Brain microvascular endothelial cell (primary cell): ENCODE results near the gene CLCN2.
A peak's percentile ranks its signal among the peaks of the same experiment; 100 is the strongest.

ENCODE experiments used
- DNase-seq: peaks from one replicate; pipeline ENCODE4 v3.0.0-alpha.2; 2020
- H3K27ac ChIP-seq: fragments of 250-450 bp; sonication (Bioruptor Pico); 2 replicates; pipeline ENCODE4 v1.5.1; 2020; ENCODE audit warnings: mild to moderate bottlenecking, moderate library complexity
- H3K27me3 ChIP-seq: fragments of 250-450 bp; sonication (Bioruptor Pico); replicated peaks from 2 replicates; pipeline ENCODE4 v1.5.1; 2020; ENCODE audit warnings: mild to moderate bottlenecking
- H3K36me3 ChIP-seq: fragments of 250-450 bp; sonication (Bioruptor Pico); replicated peaks from 2 replicates; pipeline ENCODE4 v1.5.1; 2020; ENCODE audit warnings: mild to moderate bottlenecking
- H3K4me3 ChIP-seq: 2 replicates; pipeline ENCODE4 v1.5.1; 2011; ENCODE audit warnings: low read depth, mild to moderate bottlenecking, control low read depth, low read length, moderate library complexity
- CTCF ChIP-seq: IDR thresholded peaks from 2 replicates; pipeline ENCODE4 v1.5.1; 2011; ENCODE audit warnings: low read depth, mild to moderate bottlenecking, moderate library complexity, low read length, control low read depth, inconsistent platforms; ENCODE audit errors: missing control alignments
- in situ Hi-C: cut with HindIII; loops from 2 replicates; pipeline ENCODE4 v1.10.0; 2017; ENCODE audit warnings: low sequenced_read_pairs, low pct_ligation_motif_present

CLCN2 gene

DNA sequence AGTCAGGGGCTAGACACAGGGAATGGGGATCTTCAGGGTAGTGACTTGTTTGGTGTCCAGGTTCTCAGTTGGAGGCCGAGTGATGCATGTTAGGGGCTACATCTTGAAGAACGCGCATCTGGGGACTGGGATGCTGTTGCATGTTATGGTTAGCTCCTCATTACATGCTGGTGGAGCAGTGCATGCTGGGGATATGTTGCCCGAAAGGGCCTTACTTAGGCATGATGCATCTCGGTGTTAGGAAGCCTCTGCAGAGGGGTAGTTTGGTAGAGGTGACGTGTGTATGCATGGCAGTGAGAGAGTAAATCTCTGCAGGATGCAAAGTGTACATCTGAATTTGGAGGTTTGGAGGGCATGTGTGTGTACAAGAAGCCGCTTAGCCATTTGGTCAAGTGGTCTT is 44.6 kb downstream of the CLCN2 start:
- Histone ChIP-seq H3K27me3 (no peaks in the 10 kb centered on the region), H3K36me3 (peaks cover 45% of the 10 kb centered on the region), H3K27ac (no peak overlapping the region), H3K4me3 (peak overlapping the region; percentile 87)
- DNase-seq: no peak
- in situ Hi-C loops: no loop called here
- no peak for TF ChIP-seq CTCF

GRCh38 chr3:184315871-184316661 is 45.3 kb downstream of the CLCN2 start:
- DNase-seq: no peak
- in situ Hi-C loops: no loop called here
- TF ChIP-seq CTCF: no peak

GRCh38 chr3:184315543-184315867 is 45.9 kb downstream of the CLCN2 start:
- no peak for TF ChIP-seq CTCF
- H3K27me3 ChIP-seq: no peaks in the 10 kb centered on the region
- H3K36me3 ChIP-seq: peaks cover 33% of the 10 kb centered on the region
- peak overlapping the region; percentile 95 for H3K27ac ChIP-seq
- DNase-seq: no peak
- in situ Hi-C loops: no loop called here
- peak overlapping the region; percentile 87 for H3K4me3 ChIP-seq

More at GRCh38 chr3:184315871-184316661, 45.3 kb downstream of the CLCN2 start:
- peaks cover 38% of the 10 kb centered on the region for H3K36me3 ChIP-seq
- H3K27me3 ChIP-seq: no peaks in the 10 kb centered on the region
- peak overlapping the region; percentile 87 for H3K4me3 ChIP-seq
- H3K27ac ChIP-seq: peak overlapping the region; percentile 9

DNA sequence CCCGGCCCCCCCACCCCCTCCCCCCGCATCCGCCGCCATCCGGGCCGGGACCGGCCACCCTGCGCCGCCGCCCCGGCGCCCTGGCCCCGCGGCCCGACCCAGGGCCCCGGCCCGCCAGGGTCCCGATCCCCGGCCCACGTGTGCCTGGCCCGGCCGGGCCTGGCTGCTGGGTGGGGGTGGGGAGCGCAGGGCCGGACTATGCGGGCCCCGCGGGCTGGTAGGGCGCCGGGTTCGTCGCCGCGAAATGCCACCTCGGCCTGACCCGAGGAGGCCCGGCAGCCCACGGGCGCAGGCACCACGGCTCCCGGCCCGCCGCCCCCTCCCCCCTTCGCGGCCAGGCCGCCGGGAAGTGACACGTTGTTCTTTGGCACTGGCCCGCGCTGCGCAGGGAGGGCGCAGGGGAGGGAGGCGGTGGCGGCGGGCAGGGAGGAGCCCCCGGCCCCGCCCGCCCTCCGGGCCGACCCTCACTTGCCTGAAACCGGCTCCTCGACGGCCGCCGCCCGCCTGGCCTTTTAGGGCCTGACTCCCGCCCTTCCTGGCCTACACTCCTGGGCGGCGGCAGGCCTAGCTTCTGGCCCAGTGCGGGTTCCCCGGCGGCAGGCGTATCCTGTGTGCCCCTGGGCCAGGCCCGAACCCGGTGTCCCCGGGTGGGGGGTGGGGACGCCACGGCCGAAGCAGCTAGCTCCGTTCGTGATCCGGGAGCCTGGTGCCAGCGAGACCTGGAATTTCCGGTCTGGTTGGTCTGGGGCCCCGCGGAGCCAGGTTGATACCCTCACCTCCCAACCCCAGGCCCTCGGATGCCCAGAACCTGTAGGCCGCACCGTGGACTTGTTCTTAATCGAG is 46.5 kb downstream of the CLCN2 start:
- no peak for TF ChIP-seq CTCF
- Histone ChIP-seq H3K4me3 (peak overlapping the region; percentile 87), H3K36me3 (peaks cover 30% of the 10 kb centered on the region), H3K27me3 (no peaks in the 10 kb centered on the region), H3K27ac (peak overlapping the region; percentile 95)
- in situ Hi-C loops: no loop called here
- DNase-seq: peak; percentile 47

DNA sequence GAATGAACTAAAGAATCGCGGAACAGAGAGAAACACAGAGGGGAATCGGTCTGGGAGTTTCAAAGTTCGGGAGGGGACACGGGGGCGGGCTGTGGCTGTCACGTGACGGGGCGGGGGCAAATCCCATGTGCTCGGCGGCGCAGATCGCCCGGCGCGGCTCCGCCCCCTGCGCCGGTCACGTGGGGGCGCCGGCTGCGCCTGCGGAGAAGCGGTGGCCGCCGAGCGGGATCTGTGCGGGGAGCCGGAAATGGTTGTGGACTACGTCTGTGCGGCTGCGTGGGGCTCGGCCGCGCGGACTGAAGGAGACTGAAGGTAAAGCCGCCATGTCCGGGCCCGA is 47.1 kb downstream of the CLCN2 start, which contains the start of gene EIF4G1:
Gene EIF4G1, plus strand, starts transcription at position 244 of the 337 bp plus-strand sequence. CDS start 1,191 bp downstream, outside the sequence.
- peak within 1 kb of the TSS; percentile 95 for H3K27ac ChIP-seq
- H3K36me3 ChIP-seq: peaks cover 28% of the 10 kb centered on the region
- peak; percentile 87 for DNase-seq
- no peak for TF ChIP-seq CTCF
- H3K27me3 ChIP-seq: no peaks in the 10 kb centered on the region
- H3K4me3 ChIP-seq: peak within 1 kb of the TSS; percentile 87
- in situ Hi-C loops: no loop called here
